Stimulated activated CD8-positive, alpha-beta memory T cell treated with anti-CD3 and anti-CD28 coated beads, Interleukin-7, amount 100 ng/mL, for 4 hours (primary cell): ENCODE measurements around the gene PKHD1.

Experiments used
- DNase-seq, 2 donors: peaks; one replicate each; pipeline ENCODE4 v3.0.0-alpha.2; 2020; ENCODE audit warnings: low read depth in 2 of 2

Gene PKHD1

DNA sequence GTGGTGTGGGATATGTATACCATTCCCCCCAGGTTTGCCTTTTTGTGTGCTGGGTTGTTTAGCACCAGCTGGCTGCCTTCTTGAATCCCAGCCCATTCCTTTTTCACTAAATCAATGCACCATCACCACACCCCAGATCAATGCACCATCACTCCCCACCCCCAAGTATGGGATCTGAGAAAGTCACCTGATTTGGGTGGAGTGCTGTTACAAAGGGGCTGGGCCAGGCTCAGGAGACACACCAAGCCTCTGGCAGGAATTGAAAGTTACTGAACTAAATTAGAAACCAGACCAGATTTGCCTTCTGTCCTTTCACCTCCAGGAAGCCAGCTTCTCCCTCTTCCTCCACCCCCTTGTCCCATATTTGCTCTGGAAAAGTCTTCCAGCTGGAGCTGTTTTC lies 19.6 kb upstream of the PKHD1 start:
- DNase-seq: no peak

DNA sequence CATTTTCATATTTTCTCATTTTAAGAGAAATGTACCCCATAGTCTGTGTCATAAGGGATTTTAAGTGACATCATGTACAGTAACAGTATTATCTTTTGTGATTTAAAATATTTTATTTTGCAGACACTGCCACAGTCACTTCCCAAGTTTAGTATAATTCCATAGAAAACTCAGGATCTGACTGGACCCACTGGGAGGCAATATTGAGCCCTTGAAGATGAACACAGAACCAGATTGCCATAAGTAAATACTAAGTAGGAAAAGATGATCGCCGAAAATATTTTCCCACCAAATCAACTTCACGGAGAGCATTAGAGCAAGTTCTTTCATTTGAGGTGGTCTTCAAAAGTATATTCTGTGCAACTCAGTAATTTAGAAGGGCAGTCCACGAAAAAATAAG lies 17.6 kb upstream of the PKHD1 start:
- DNase-seq: no peak

- DNase-seq: no peak
Observed at GRCh38 chr6:52103623-52104022, 16.2 kb upstream of the PKHD1 start.

DNA sequence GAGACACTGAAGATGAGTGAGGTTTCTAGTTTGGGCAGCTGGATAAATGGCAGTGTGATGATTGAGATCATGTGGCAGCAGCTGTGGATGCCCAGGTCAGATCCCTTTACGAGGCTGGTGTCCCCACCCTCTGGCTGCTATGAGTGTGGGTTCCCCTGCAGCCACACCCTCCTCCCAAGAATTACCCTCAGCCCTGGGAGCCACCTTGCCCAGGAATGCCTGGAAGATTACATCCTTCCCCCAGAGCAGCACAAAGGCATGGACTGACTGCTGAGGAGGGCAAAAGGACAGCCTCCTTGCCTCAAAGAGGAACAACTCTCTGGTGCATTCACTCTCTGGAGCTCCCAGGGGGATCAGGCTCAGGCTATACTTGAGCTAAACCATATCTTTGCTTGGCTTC lies 15.0 kb upstream of the PKHD1 start:
- DNase-seq: no peak

- no peak for DNase-seq
Observed at GRCh38 chr6:52098721-52099120, 11.3 kb upstream of the PKHD1 start.

- no peak for DNase-seq
Observed at GRCh38 chr6:52089758-52090348, 2.4 kb upstream of the PKHD1 start.

DNA sequence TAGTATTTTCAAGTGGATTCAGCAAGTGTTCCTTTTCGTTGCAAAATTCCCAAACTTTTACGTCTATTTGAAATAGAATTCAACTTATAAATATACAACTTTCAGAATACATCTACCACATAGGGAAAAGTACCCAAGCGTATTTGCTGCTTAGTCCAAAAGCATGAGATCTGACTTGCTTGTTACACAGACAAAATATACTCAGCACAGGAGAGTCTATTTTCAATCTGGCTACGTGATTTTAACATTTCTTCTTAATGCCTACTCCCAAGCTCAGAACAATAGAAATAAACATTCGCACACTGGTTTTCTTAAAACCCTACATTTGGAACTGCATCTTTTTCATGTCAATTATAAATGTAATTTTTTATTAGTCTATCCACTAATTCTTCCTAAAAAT lies 672 bp downstream of the PKHD1 start:
- no peak for DNase-seq

DNA sequence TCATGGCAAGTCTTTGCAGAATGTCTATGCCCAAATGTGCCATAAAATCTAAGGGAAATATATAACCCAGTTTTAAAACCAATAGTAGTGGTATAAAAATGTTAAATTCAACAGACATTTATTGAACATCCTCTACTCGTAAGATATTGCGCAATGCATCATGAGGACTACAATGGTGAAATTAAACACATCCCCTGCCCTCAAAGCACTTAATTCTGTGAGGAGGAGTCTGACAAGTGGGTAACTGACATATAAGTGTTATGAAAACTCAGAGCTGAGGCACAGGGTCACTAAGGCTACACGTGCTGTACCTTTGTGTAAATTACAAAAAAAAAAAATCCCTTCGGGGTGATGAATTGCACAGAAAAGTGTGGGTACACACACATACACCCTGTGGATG lies 6.2 kb downstream of the PKHD1 start:
- no peak for DNase-seq

DNA sequence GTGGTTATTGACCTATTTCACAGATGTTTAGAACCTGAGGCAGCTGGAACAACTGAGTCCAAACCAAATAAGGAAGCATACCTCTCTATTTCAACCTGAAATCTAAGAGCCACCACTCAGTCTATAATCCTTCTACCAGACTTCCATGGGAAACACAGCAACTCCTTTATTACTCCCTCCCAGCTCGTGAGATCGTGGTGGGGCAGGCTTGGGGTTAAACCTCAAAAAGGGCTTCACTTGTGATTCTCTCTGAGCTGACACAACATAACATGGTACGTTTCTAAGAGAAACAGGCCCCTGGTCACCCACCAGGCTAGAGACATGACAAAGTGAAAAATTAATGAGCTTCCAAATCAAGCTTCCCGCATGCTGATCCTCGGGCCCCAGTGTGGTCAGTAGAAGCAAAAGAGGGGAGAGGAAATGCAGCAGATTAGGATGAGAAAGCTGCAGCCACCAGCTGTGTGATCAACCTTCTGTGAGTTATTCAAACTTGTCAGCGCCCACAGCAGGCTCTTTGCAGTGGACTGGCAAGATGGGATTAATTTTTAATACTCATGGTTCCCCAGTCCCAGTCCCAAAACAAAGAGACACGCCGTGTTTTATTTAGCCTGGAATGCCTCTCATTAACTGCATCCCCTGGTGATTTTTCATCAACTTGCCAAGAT lies 9.3 kb downstream of the PKHD1 start:
- DNase-seq: no peak

- DNase-seq: no peak
Observed at GRCh38 chr6:52077180-52077884, 10.1 kb downstream of the PKHD1 start.

DNA sequence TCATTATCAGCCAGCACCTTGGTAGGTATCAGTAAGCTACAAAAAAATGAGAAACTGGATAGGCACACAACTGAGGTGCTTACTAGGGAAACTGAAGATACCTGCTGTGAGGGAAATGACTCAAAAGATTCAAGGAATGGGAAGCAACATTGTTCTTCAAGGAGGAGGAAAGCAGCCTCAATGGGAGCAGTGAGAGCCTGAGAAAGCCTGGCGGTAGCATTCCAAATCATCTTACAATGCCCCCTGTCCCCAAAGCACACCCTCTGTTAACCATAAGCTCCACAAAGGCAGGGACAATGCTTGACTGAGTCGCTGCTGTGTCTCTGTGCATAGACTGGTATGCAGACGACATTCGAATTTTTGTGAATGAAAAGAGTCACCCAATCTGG lies 10.6 kb downstream of the PKHD1 start:
- DNase-seq: no peak

- no peak for DNase-seq
Observed at GRCh38 chr6:52074716-52075115, 12.7 kb downstream of the PKHD1 start.

- no peak for DNase-seq
Observed at GRCh38 chr6:52074155-52074554, 13.3 kb downstream of the PKHD1 start.

- no peak for DNase-seq
Observed at GRCh38 chr6:52065621-52066020, 21.8 kb downstream of the PKHD1 start.

GRCh38 chr6:52063584-52064344 lies 23.6 kb downstream of the PKHD1 start:
- peak; percentile 32 to 52 for DNase-seq

- no peak for DNase-seq
Observed at GRCh38 chr6:52061481-52061880, 25.9 kb downstream of the PKHD1 start.

DNA sequence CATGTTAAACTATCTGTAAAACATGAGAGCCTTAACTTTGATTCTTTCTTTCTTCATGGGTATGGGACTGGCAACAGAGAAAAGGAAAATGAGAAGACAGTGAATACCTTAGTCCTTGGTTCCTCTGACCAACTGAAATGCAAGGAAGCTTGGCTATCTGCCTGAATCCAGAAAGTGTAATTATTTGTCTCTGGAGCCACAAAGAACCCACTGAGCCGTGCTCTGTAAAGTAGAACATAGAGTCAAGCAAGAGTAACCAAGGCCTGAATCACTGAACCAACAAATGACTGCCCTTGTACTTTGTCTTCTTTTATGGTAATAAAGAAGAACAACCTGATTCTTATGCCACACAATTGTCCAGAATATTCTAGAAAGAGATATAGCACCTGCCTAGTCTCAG lies 27.6 kb downstream of the PKHD1 start:
- DNase-seq: no peak

DNA sequence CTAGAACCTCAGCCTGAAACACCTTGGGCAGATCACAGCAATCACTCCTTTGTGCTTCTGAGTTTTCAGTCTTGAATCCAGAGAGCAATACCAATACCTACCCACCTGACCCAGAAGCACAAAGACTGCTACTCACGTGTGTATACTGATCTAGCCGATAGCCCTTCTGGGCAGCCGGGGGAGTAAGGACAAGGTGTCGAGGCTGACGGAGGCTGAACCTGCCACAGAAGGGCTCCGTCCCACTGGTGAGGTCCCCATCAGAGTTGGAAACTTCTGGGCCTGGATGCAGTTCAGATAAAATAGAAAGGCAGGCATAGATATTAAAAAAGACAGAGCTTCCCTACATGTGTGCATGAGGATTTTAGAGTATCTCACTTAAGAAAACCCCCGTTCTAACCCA lies 32.0 kb downstream of the PKHD1 start:
- DNase-seq: no peak

- no peak for DNase-seq
Observed at GRCh38 chr6:52053038-52053695, 34.2 kb downstream of the PKHD1 start.

- DNase-seq: no peak
Observed at GRCh38 chr6:52050051-52050405, 37.4 kb downstream of the PKHD1 start.

- no peak for DNase-seq
Observed at GRCh38 chr6:52049252-52050050, 38.0 kb downstream of the PKHD1 start.
